HCT116 (cell line): Measurements from ENCODE around the gene OPHN1. TPM values are rescaled to one million over a fixed set of nuclear protein-coding genes. Genes with fewer than 3 reads are reported as not detected.

Experiments
- ATAC-seq: fragments of 200-7000 bp; cut with Tn5 transposase; 2 replicates; pipeline ENCODE4 v1.9.1; 2020; ENCODE audit warnings: mild to moderate bottlenecking, moderate library complexity
- BruUV-seq: library from RNA; stranded (reverse); fragments of 400-500 nt; replicated peaks from 2 replicates; lab custom pipeline; 2021; lab: Mats Ljungman, UMichigan
- CTCF ChIA-PET: fragments of 300-600 bp; sonication (Branson Sonifier 250); formaldehyde crosslinking; loops from one replicate; lab custom pipeline; 2021; ENCODE audit warnings: antibody characterized with exemption; lab: Charles Lee
- POLR2A ChIA-PET: fragments of 300-600, 350-600 bp; sonication (Branson Sonifier 250); formaldehyde crosslinking; loops from one replicate; lab custom pipeline; 2021; ENCODE audit warnings: antibody characterized with exemption; lab: Charles Lee
- RAD21 ChIA-PET, 2 experiments: fragments of 300-600 bp; sonication (Branson Sonifier 250); formaldehyde crosslinking; loops; one replicate each; lab custom pipeline; 2023; ENCODE audit warnings: low total read pairs in 2 of 2; ENCODE audit not compliant: uncharacterized antibody in 2 of 2, unreplicated experiment in 2 of 2, low non-redundant PET in 1 of 2; lab: Charles Lee
- DNase-seq: peaks from one replicate; pipeline ENCODE4 v3.0.0-alpha.2; 2010; ENCODE audit warnings: low read depth, low spot score
- H2AFZ ChIP-seq: fragments of 200-600 bp; shearing (Covaris generic), sonication (generic); 2 replicates; pipeline ENCODE4 v1.6.1; 2017; ENCODE audit warnings: low read depth, mixed run types, mixed read lengths, antibody characterized with exemption, low read length; ENCODE audit not compliant: poor library complexity, severe bottlenecking
- H3K27ac ChIP-seq: 2 replicates; pipeline ENCODE4 v1.5.1; 2012; ENCODE audit warnings: low read depth, low read length
- H3K27me3 ChIP-seq: fragments of 200-600 bp; sonication (generic); 2 replicates; pipeline ENCODE4 v1.6.1; 2016; ENCODE audit warnings: mixed run types, low read length, mixed read lengths; ENCODE audit not compliant: insufficient read depth
- H3K36me3 ChIP-seq, 2 experiments: fragments of 200-500 bp in 1 of 2; fragments of 200-600 bp in 1 of 2; sonication (Bioruptor generic) in 1 of 2; sonication (generic) in 1 of 2; 2 replicates each; pipeline versions ENCODE4 v1.5.1 to v1.6.1; 2014 to 2016; ENCODE audit warnings: low read length in 2 of 2, inconsistent platforms in 1 of 2, mixed read lengths in 1 of 2, mixed run types in 1 of 2; ENCODE audit not compliant: insufficient read depth in 2 of 2, control insufficient read depth in 1 of 2
- H3K4me1 ChIP-seq, 2 experiments: fragments of 200-600 bp in 1 of 2; sonication (generic) in 1 of 2; 2 replicates each; pipeline versions ENCODE4 v1.5.1 to v1.6.1; 2012 to 2017; ENCODE audit warnings: low read length in 2 of 2, inconsistent platforms in 1 of 2, mild to moderate bottlenecking in 1 of 2, mixed read lengths in 1 of 2, mixed run types in 1 of 2, moderate library complexity in 1 of 2; ENCODE audit not compliant: insufficient read depth in 2 of 2, control insufficient read depth in 1 of 2
- H3K4me2 ChIP-seq: fragments of 200-600 bp; sonication (generic); 2 replicates; pipeline ENCODE4 v1.6.1; 2017; ENCODE audit warnings: mixed run types, low read length, mixed read lengths
- H3K4me3 ChIP-seq, 2 experiments: fragments of 200-600 bp in 1 of 2; sonication (generic) in 1 of 2; replicated peaks in 1 of 2; 2 replicates each; pipeline ENCODE4 v1.5.1; 2011 to 2016; ENCODE audit warnings: low read length in 2 of 2, control low read depth in 1 of 2, low read depth in 1 of 2, mild to moderate bottlenecking in 1 of 2, mixed read lengths in 1 of 2, mixed run types in 1 of 2
- H3K79me2 ChIP-seq: fragments of 200-600 bp; sonication (generic); 2 replicates; pipeline ENCODE4 v1.6.1; 2017; ENCODE audit warnings: mild to moderate bottlenecking, mixed run types, low read length, moderate library complexity, mixed read lengths; ENCODE audit not compliant: insufficient read depth
- H3K9ac ChIP-seq: fragments of 200-600 bp; sonication (generic); 2 replicates; pipeline ENCODE4 v1.6.1; 2016; ENCODE audit warnings: low read length, mixed read lengths
- H3K9me2 ChIP-seq: fragments of 200-600 bp; sonication (generic), shearing (Covaris generic); 2 replicates; pipeline ENCODE4 v1.6.1; 2017; ENCODE audit warnings: mixed run types, mild to moderate bottlenecking, moderate library complexity; ENCODE audit not compliant: insufficient read depth
- H3K9me3 ChIP-seq, 2 experiments: fragments of 200-500 bp in 1 of 2; fragments of 200-600 bp in 1 of 2; sonication (Bioruptor generic) in 1 of 2; sonication (generic) in 1 of 2; 2 replicates each; pipeline ENCODE4 v1.6.1; 2014 to 2017; ENCODE audit warnings: low read length in 2 of 2, mixed read lengths in 2 of 2, inconsistent platforms in 1 of 2, low read depth in 1 of 2, mild to moderate bottlenecking in 1 of 2, mixed run types in 1 of 2, moderate library complexity in 1 of 2; ENCODE audit not compliant: control insufficient read depth in 1 of 2, insufficient read depth in 1 of 2
- H4K20me1 ChIP-seq: fragments of 200-600 bp; sonication (generic), shearing (Covaris generic); 2 replicates; pipeline ENCODE4 v1.6.1; 2017; ENCODE audit warnings: mixed run types, mild to moderate bottlenecking, moderate library complexity; ENCODE audit not compliant: insufficient read depth
- ATF3 ChIP-seq: IDR thresholded peaks from 2 replicates; pipeline ENCODE4 v1.6.1; 2012
- CBX3 ChIP-seq: IDR thresholded peaks from 2 replicates; pipeline ENCODE4 v1.6.1; 2012; ENCODE audit warnings: low read depth
- EGR1 ChIP-seq: IDR thresholded peaks from 2 replicates; pipeline ENCODE4 v1.6.1; 2012; ENCODE audit warnings: low read depth
- JUND ChIP-seq: IDR thresholded peaks from 2 replicates; pipeline ENCODE4 v1.6.1; 2012
- POLR2A ChIP-seq: IDR thresholded peaks from 2 replicates; pipeline ENCODE4 v1.7.0; 2011; ENCODE audit warnings: borderline replicate concordance; ENCODE audit not compliant: insufficient read depth, insufficient read length; ENCODE audit errors: extremely low read depth
- SIN3A ChIP-seq: IDR thresholded peaks from 2 replicates; pipeline ENCODE4 v1.6.1; 2012; ENCODE audit warnings: low read depth
- SRF ChIP-seq: IDR thresholded peaks from 2 replicates; pipeline ENCODE4 v1.6.1; 2012; ENCODE audit warnings: low read depth
- ZFX ChIP-seq: fragments of 450-650 bp; IDR thresholded peaks from 2 replicates; pipeline ENCODE4 v1.6.1; 2017
- intact Hi-C: fragments of 100-400 bp; cut with micrococcal nuclease; formaldehyde crosslinking; loops from 2 replicates; pipeline ENCODE4 v1.10.0; 2022
- total RNA-seq: library from RNA; stranded (reverse); gene quantifications from one replicate; pipeline ENCODE4 v1.2.1, GENCODE V29; 2021; ENCODE audit not compliant: unreplicated experiment

Gene OPHN1
- total RNA-seq, 1 experiment from 2014 or later = 2.9 TPM

- H3K9ac ChIP-seq = no peak overlapping the region
- H2AFZ ChIP-seq = no peak overlapping the region
- TF ChIP-seq ZFX (no peak), SIN3A (no peak), JUND (no peak)
- intact Hi-C loops = no loop called here
- H3K4me1 ChIP-seq = no peaks in the 10 kb centered on the region
- RAD21 ChIA-PET = no interaction called here
- CTCF ChIA-PET = no interaction called here
- DNase-seq (no peak), ATAC-seq (no peak)
- POLR2A ChIA-PET = no interaction called here
- H3K4me2 ChIP-seq = no peak overlapping the region
- no TSS peak for BruUV-seq
- no peaks in the 10 kb centered on the region for H3K27me3 ChIP-seq
- H3K9me2 ChIP-seq = no peaks in the 10 kb centered on the region
- no peak overlapping the region for H3K27ac ChIP-seq
- H3K4me3 ChIP-seq = no peak overlapping the region
- no peaks in the 10 kb centered on the region for H3K79me2 ChIP-seq
- H4K20me1 ChIP-seq = no peaks in the 10 kb centered on the region
- H3K9me3 ChIP-seq = no peaks in the 10 kb centered on the region
- H3K36me3 ChIP-seq = no peaks in the 10 kb centered on the region
These were observed 183.4 kb downstream of the OPHN1 start for GRCh38 chrX:68249903-68250302.

GRCh38 chrX:68249401-68249831 lies 183.9 kb downstream of the OPHN1 start:
- POLR2A ChIA-PET = no interaction called here
- RAD21 ChIA-PET = no interaction called here
- no peak for TF ChIP-seq SRF
- no peak for TF ChIP-seq CBX3
- TF ChIP-seq EGR1 = no peak
- TF ChIP-seq POLR2A = no peak
- TF ChIP-seq SIN3A = no peak
- TF ChIP-seq ATF3 = no peak
- ATAC-seq = no peak
- no peaks in the 10 kb centered on the region for H3K79me2 ChIP-seq
- H3K4me3 ChIP-seq = no peak overlapping the region
- no peaks in the 10 kb centered on the region for H3K36me3 ChIP-seq
- H3K4me2 ChIP-seq = no peak overlapping the region
- H3K9me2 ChIP-seq = no peaks in the 10 kb centered on the region
- no peaks in the 10 kb centered on the region for H4K20me1 ChIP-seq
- CTCF ChIA-PET = no interaction called here
- H3K27me3 ChIP-seq = no peaks in the 10 kb centered on the region
- no peaks in the 10 kb centered on the region for H3K9me3 ChIP-seq
- no peak for DNase-seq
- intact Hi-C loops = no loop called here
- BruUV-seq = no TSS peak
- no peak overlapping the region for H2AFZ ChIP-seq
- H3K27ac ChIP-seq = no peak overlapping the region
- no peaks in the 10 kb centered on the region for H3K4me1 ChIP-seq
- no peak overlapping the region for H3K9ac ChIP-seq
